Mononuclear cell (primary cell): ENCODE results near the gene SYNDIG1. TPM values are rescaled to one million over a fixed set of nuclear protein-coding genes. Genes with fewer than 3 reads are reported as not detected.
"Not testable (repeated sequence)": the region's sequence is repeated elsewhere in the genome, so short reads cannot be mapped to it uniquely, and the experiment has no call there.

ENCODE experiments used
- H3K27me3 ChIP-seq: 2 replicates; pipeline ENCODE4 v1.6.0; 2011; ENCODE audit warnings: low read length, control low read depth; ENCODE audit not compliant: insufficient read depth
- H3K4me1 ChIP-seq: 2 replicates; pipeline ENCODE4 v1.5.1; 2011; ENCODE audit warnings: mild to moderate bottlenecking, low read length, control low read depth; ENCODE audit not compliant: insufficient read depth
- H3K4me3 ChIP-seq: 2 replicates; pipeline ENCODE4 v1.5.1; 2011; ENCODE audit warnings: mild to moderate bottlenecking, low read length, moderate library complexity
- H3K9me3 ChIP-seq: 2 replicates; pipeline ENCODE4 v1.5.1; 2011; ENCODE audit warnings: low read depth, mild to moderate bottlenecking, control low read depth, low read length
- total RNA-seq: library from RNA; depleted of rRNA; stranded (reverse); fragments of >200 nt; gene quantifications from one replicate; pipeline ENCODE4 v1.2.3, GENCODE V29; 2012

Gene SYNDIG1
- total RNA-seq, 1 donor, result not detected

GRCh38 chr20:24612799-24613775 lies 143.7 kb downstream of the SYNDIG1 start:
- H3K27me3 ChIP-seq, result no peaks in the 10 kb centered on the region
- no peak overlapping the region for H3K4me3 ChIP-seq
- no peaks in the 10 kb centered on the region for H3K9me3 ChIP-seq
- H3K4me1 ChIP-seq, result no peaks in the 10 kb centered on the region

- no peaks in the 10 kb centered on the region for H3K4me1 ChIP-seq
- no peaks in the 10 kb centered on the region for H3K27me3 ChIP-seq
- H3K9me3 ChIP-seq, result no peaks in the 10 kb centered on the region
- no peak overlapping the region for H3K4me3 ChIP-seq
Observed at GRCh38 chr20:24614341-24614740, 144.9 kb downstream of the SYNDIG1 start.

DNA sequence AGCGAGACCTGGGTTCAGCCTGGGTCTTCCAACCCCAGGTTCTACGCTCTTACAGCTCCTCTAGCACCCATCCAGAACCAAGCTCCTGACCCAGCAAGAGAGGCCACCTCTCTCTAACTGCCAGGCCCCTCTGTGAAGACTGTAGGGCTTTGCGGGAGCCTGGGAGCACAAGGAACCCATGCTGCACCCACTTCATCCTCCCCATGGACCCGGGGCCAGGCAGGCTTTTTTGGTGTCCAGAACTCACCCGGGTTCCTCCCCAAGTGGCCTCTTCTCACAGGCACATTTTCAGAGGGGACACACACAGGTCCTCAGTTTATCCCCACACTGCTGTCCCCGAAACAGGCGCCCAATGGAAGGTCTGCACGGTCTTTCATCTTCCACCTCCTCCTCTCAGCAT lies 145.9 kb downstream of the SYNDIG1 start:
- Histone ChIP-seq H3K9me3 (no peaks in the 10 kb centered on the region), H3K27me3 (no peaks in the 10 kb centered on the region), H3K4me1 (no peaks in the 10 kb centered on the region), H3K4me3 (no peak overlapping the region)

- H3K27me3 ChIP-seq, result no peaks in the 10 kb centered on the region
- no peak overlapping the region for H3K4me3 ChIP-seq
- H3K9me3 ChIP-seq, result no peaks in the 10 kb centered on the region
- no peaks in the 10 kb centered on the region for H3K4me1 ChIP-seq
Observed at GRCh38 chr20:24616258-24617079, 147.0 kb downstream of the SYNDIG1 start.

DNA sequence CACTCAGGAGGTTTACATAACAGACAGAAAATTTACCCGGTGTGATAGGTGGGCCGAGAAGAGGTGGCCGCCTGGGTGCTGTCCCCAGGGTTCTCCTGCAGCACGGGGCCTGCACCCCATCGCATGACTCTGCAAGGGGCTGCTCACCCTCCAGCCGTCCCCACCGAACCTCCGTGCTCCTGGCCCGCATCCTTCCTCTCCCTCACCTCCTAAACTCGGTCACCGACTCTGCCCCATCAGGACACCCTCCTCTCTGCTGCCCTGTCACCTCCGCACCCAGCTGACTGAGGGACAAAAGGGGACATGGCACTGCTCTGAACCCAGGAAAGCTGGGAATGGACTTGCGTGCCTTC lies 147.6 kb downstream of the SYNDIG1 start:
- Histone ChIP-seq H3K4me3 (no peak overlapping the region), H3K9me3 (no peaks in the 10 kb centered on the region)

DNA sequence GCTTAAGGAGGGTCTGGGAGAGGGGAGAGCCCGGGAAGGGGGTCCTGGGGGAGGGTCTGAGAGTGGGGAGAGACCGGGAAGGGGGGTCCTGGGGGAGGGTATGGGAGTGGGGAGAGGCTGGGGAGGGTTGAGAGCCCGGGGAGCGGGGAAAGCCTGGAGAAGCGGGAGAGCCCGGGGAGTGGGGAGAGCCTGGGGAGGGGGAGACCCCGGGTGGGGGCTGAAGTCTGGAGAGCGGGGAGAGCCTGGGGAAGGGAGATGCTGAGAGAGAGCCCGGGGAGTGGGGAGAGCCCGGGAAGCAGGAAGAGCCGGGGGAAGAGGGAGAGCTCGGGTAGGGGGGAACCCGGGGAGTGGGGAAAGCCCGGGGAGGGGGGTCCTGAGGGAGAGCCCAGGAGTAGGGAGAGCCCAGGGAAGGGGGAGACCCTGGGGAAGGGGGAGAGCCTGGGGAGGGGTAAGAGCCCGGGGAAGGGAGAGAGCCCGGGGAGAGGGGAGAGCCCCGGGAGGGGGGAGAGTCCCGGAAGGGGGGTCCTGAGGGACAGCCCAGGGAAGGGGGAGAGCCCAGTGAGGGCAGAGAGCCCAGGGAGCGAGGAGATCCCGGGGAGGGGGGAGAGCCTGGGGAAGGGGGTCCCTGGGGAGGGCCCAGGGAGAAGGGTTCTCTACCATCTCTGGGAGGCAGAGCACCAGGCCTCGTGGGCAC lies 148.5 kb downstream of the SYNDIG1 start:
- H3K4me1 ChIP-seq, result no peaks in the 10 kb centered on the region
- no peak overlapping the region for H3K4me3 ChIP-seq
- no peaks in the 10 kb centered on the region for H3K27me3 ChIP-seq
- H3K9me3 ChIP-seq, result no peaks in the 10 kb centered on the region

More for the DNA sequence above, 147.6 kb downstream of the SYNDIG1 start:
- no peaks in the 10 kb centered on the region for H3K27me3 ChIP-seq
- no peaks in the 10 kb centered on the region for H3K4me1 ChIP-seq

DNA sequence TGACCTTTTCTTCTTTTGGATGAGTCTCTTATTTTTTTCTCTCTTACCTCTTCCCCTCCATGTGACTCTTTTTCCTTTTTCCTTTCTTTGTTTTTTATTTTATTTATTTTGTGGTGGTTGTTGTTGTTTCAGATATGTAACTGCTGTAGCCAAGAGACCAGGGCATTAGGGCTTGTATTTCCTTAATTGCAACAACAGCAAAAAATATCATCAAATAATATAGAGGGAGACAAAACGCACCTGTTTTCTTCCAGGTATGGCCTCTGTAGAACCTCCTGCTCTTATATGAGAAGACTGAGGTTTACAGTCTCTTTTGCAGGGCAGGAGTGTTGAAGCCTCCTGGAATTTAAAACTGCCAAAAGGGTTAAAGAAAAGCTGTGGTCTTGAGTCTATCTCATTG lies 149.3 kb downstream of the SYNDIG1 start:
- Histone ChIP-seq H3K27me3 (no peaks in the 10 kb centered on the region), H3K4me3 (no peak overlapping the region), H3K9me3 (no peaks in the 10 kb centered on the region), H3K4me1 (no peaks in the 10 kb centered on the region)

GRCh38 chr20:24619212-24619611 lies 149.8 kb downstream of the SYNDIG1 start:
- Histone ChIP-seq H3K4me3 (no peak overlapping the region), H3K27me3 (no peaks in the 10 kb centered on the region), H3K4me1 (no peaks in the 10 kb centered on the region), H3K9me3 (no peaks in the 10 kb centered on the region)

DNA sequence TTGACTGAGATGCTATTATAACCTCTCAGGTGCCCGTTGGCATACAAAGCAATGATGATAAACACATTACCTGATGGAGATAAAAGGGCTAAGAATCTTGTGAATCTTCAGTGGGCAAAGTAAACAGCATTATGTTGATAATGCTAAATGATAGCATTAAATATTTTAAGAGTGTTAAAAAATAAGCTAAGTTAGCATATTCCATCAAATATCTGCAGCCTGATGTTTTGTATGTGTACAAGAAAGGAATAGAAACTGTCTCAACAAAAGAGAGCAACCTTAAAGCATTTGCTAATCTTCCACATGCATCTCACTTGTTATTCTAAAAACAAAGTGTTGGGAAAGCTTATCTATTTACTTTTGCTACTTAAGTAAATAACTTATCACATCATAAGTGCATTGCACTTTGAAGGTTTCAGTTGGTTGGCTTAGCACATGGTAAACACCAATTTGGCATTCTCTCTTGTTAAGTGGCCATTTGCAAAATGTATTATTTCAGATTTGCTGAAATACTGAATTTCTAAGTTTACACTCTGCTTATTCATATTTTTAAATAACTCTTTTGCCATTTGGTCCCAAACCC lies 151.6 kb downstream of the SYNDIG1 start:
- H3K4me3 ChIP-seq, result no peak overlapping the region
- no peaks in the 10 kb centered on the region for H3K9me3 ChIP-seq
- H3K27me3 ChIP-seq, result no peaks in the 10 kb centered on the region
- no peaks in the 10 kb centered on the region for H3K4me1 ChIP-seq

- Histone ChIP-seq H3K9me3 (no peaks in the 10 kb centered on the region), H3K4me1 (no peaks in the 10 kb centered on the region), H3K27me3 (no peaks in the 10 kb centered on the region), H3K4me3 (no peak overlapping the region)
Observed at GRCh38 chr20:24622856-24623255, 153.4 kb downstream of the SYNDIG1 start.

GRCh38 chr20:24626141-24626540 lies 156.7 kb downstream of the SYNDIG1 start:
- H3K4me1 ChIP-seq, H3K27me3 ChIP-seq, H3K4me3 ChIP-seq, H3K9me3 ChIP-seq: not testable (repeated sequence)

- no peaks in the 10 kb centered on the region for H3K9me3 ChIP-seq
- H3K4me1 ChIP-seq, result peaks cover 6% of the 10 kb centered on the region
- no peaks in the 10 kb centered on the region for H3K27me3 ChIP-seq
- H3K4me3 ChIP-seq, result no peak overlapping the region
Observed at GRCh38 chr20:24627291-24627690, 157.9 kb downstream of the SYNDIG1 start.

DNA sequence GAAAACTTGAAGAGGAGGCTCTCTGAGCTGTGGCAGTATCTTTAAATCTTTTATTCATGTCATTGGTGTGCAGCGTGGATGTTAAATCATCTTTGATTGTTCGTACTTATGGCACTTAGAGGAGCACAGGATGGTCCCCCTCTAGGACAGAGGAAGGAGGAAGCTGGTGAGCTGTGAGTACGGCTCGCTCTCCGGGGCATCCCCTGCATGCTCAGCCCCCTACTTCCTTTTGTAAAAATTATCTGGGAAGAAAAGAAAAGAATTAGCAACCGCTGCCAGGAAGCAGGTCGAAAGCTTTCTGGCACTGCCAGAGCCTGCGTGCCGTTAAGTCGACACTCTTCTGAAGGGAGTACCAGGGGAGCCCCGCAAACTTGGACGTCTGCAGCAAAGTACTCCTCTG lies 158.5 kb downstream of the SYNDIG1 start:
- Histone ChIP-seq H3K4me1 (peaks cover 6% of the 10 kb centered on the region), H3K9me3 (no peaks in the 10 kb centered on the region), H3K4me3 (no peak overlapping the region), H3K27me3 (no peaks in the 10 kb centered on the region)

GRCh38 chr20:24628985-24629384 lies 159.6 kb downstream of the SYNDIG1 start:
- Histone ChIP-seq H3K4me3 (no peak overlapping the region), H3K9me3 (no peaks in the 10 kb centered on the region), H3K4me1 (peaks cover 6% of the 10 kb centered on the region), H3K27me3 (no peaks in the 10 kb centered on the region)

DNA sequence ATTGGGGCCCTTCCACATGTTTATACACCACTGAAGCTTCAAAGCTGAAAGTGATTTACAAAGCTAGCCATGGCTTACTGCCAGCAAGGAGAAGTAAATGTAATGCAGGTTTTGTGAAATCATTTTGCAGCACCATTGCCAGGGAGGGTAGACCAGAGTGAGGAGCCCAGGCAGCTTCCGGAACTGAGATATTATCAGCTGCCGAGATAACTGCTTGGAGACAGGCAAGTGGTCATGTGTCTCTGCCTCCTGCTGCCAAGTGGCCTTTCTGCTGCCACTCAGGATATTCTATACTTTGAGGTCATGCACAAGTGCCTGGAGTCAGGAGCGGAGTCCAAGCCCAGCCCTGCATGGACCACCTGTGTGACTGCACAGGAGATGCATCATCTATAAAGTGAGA lies 160.2 kb downstream of the SYNDIG1 start:
- H3K9me3 ChIP-seq, result no peaks in the 10 kb centered on the region
- H3K4me3 ChIP-seq, result no peak overlapping the region
- peaks cover 7% of the 10 kb centered on the region for H3K4me1 ChIP-seq
- no peaks in the 10 kb centered on the region for H3K27me3 ChIP-seq
